Vagina (tissue), 2 donors: ENCODE measurements around the gene USP34. TPM values are rescaled to one million over a fixed set of nuclear protein-coding genes. Genes with fewer than 3 reads are reported as not detected.
"Not testable (repeated sequence)": the region's sequence is repeated elsewhere in the genome, so short reads cannot be mapped to it uniquely, and the experiment has no call there.

Source experiments
- DNase-seq, 2 donors: peaks; one replicate each; pipeline ENCODE4 v3.0.0-alpha.2; 2017; ENCODE audit errors: extremely low spot score in 2 of 2
- H3K27ac ChIP-seq: fragments of 200-600 bp; sonication (generic); one replicate; pipeline ENCODE4 v1.5.1; 2019
- H3K27me3 ChIP-seq: fragments of 200-600 bp; sonication (generic); one replicate; pipeline ENCODE4 v1.5.1; 2019
- H3K36me3 ChIP-seq, 2 donors: fragments of 200-600 bp; sonication (generic); one replicate each; pipeline ENCODE4 v1.5.1; 2017 to 2019
- H3K4me1 ChIP-seq: fragments of 200-600 bp; sonication (generic); one replicate; pipeline ENCODE4 v1.5.1; 2019
- H3K4me3 ChIP-seq, 2 donors: fragments of 200-600 bp; sonication (generic); 1 replicate in 1 of 2; 2 replicates in 1 of 2; pipeline ENCODE4 v1.5.1; 2016 to 2019
- H3K9me3 ChIP-seq: fragments of 200-600 bp; sonication (generic); one replicate; pipeline ENCODE4 v1.5.1; 2019
- POLR2A ChIP-seq, 2 donors: fragments of 450-650 bp; IDR thresholded peaks; one replicate each; pipeline ENCODE4 v1.6.1; 2017; ENCODE audit warnings: antibody characterized with exemption in 2 of 2, mild to moderate bottlenecking in 2 of 2, moderate library complexity in 2 of 2
- POLR2AphosphoS5 ChIP-seq, 2 donors: sonication (generic); formaldehyde crosslinking; IDR thresholded peaks; one replicate each; pipeline ENCODE4 v1.9.0; 2017; ENCODE audit warnings: antibody characterized with exemption in 2 of 2, mild to moderate bottlenecking in 2 of 2, low read depth in 1 of 2; ENCODE audit not compliant: insufficient read depth in 1 of 2
- intact Hi-C: fragments of 100-400 bp; cut with DNase I; formaldehyde crosslinking; loops from one replicate; pipeline ENCODE4 v1.15.1; 2023
- total RNA-seq: library from RNA; depleted of rRNA; stranded (reverse); fragments of >200 nt; gene quantifications from one replicate; pipeline ENCODE4 v1.2.3, GENCODE V29; 2016
- TF ChIP-seq, protein P1 (sequence below), 3 experiments: fragments of 450-650 bp in 2 of 3; fragments of 200-600 bp in 1 of 3; sonication (generic) in 1 of 3; IDR thresholded peaks; one replicate each; pipeline ENCODE4 v1.5.1; 2017 to 2019; ENCODE audit warnings: antibody characterized with exemption in 3 of 3, mild to moderate bottlenecking in 2 of 3, moderate library complexity in 2 of 3

Gene USP34
- total RNA-seq, 1 donor from 2014 or later, result 117 TPM

DNA sequence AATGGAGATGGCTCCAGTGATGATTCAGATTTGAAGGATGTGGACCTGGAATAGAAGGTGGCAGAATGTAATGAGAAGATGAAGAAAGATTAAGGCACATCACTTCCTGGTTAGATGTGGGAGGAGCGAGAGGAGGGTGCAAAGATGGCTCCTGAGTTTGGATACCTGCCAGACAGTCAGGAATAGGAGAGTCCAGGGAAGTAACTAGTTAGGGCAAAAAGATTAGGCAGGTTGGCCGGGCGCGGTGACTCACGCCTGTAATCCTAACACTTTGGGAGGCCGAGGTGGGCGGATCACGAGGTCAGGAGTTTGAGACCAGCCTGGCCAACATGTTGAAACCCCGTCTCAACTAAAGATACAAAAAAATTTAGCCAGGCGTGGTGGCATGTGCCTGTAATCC, 303.3 kb downstream of the USP34 start:
- H3K27me3 ChIP-seq, result no peaks in the 10 kb centered on the region
- no peak for TF ChIP-seq POLR2A (IDR thresholded peaks at IDR 0.05)
- TF ChIP-seq, protein P1, sequence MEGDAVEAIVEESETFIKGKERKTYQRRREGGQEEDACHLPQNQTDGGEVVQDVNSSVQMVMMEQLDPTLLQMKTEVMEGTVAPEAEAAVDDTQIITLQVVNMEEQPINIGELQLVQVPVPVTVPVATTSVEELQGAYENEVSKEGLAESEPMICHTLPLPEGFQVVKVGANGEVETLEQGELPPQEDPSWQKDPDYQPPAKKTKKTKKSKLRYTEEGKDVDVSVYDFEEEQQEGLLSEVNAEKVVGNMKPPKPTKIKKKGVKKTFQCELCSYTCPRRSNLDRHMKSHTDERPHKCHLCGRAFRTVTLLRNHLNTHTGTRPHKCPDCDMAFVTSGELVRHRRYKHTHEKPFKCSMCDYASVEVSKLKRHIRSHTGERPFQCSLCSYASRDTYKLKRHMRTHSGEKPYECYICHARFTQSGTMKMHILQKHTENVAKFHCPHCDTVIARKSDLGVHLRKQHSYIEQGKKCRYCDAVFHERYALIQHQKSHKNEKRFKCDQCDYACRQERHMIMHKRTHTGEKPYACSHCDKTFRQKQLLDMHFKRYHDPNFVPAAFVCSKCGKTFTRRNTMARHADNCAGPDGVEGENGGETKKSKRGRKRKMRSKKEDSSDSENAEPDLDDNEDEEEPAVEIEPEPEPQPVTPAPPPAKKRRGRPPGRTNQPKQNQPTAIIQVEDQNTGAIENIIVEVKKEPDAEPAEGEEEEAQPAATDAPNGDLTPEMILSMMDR (IDR thresholded peaks at IDR 0.05), result no peak
- TF ChIP-seq POLR2AphosphoS5 (IDR thresholded peaks at IDR 0.05; ENCODE audit: insufficient read depth in 1 of 2, low read depth in 1 of 2), result no peak

DNA sequence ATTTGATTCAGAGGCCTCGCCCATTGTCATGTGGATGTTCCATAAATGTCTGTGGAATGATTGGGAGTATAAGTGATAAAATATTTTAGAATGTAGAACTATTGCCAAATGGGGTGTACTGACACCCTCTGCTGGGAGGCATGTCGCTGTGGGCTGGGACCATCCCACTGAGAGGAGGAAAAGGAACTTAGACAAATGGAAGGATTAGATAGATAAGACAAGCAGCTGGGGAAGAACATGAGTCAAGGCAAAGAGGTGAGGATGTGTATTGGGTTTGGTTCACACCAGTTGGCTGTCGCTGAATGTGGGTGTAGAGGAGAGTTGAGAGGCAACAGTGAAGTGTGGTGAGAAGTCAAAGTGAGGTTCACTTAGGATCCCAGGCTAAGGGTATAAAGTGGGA, 304.9 kb downstream of the USP34 start:
- TF ChIP-seq, protein P1 (IDR thresholded peaks at IDR 0.05), result no peak
- TF ChIP-seq POLR2AphosphoS5 (IDR thresholded peaks at IDR 0.05; ENCODE audit: insufficient read depth in 1 of 2, low read depth in 1 of 2) (no peak), POLR2A (IDR thresholded peaks at IDR 0.05) (no peak)
- H3K27ac ChIP-seq, result no peak overlapping the region
- intact Hi-C loops, result no loop called here
- peaks cover 3 to 30% of the 10 kb centered on the region in 2 donors for H3K36me3 ChIP-seq
- H3K9me3 ChIP-seq, result no peaks in the 10 kb centered on the region
- no peaks in the 10 kb centered on the region for H3K27me3 ChIP-seq
- H3K4me1 ChIP-seq, result no peaks in the 10 kb centered on the region
- H3K4me3 ChIP-seq, result no peak overlapping the region
- no peak for DNase-seq

More for the DNA sequence above, 303.3 kb downstream of the USP34 start:
- DNase-seq, result no peak
- H3K4me1 ChIP-seq, result no peaks in the 10 kb centered on the region
- H3K27ac ChIP-seq, result no peak overlapping the region
- intact Hi-C loops, result no loop called here
- H3K4me3 ChIP-seq, result no peak overlapping the region
- no peaks in the 10 kb centered on the region for H3K9me3 ChIP-seq
- H3K36me3 ChIP-seq, result peaks cover 3 to 30% of the 10 kb centered on the region in 2 donors

DNA sequence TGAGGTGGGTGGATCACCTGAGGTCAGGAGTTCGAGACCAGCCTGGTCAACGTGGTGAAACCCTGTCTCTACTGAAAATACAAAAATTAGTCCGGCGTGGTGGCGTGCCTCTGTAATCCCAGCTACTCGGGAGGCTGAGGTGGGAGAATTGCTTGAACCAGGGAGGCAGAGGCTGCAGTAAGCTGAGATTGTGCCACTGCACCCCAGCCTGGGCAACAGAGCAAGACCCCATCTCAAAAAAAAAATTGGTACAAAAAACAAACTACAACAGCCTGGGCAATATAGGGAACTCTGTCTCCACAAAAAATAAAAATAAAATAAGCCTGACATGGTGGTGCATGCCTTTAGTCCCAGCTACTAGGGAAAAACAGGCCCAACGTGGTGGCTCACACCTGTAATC, 305.8 kb downstream of the USP34 start:
- DNase-seq, H3K4me3 ChIP-seq, H3K27ac ChIP-seq, intact Hi-C loops, H3K9me3 ChIP-seq, H3K4me1 ChIP-seq, H3K27me3 ChIP-seq: not testable (repeated sequence)
- peaks cover 3 to 30% of the 10 kb centered on the region in 2 donors for H3K36me3 ChIP-seq

DNA sequence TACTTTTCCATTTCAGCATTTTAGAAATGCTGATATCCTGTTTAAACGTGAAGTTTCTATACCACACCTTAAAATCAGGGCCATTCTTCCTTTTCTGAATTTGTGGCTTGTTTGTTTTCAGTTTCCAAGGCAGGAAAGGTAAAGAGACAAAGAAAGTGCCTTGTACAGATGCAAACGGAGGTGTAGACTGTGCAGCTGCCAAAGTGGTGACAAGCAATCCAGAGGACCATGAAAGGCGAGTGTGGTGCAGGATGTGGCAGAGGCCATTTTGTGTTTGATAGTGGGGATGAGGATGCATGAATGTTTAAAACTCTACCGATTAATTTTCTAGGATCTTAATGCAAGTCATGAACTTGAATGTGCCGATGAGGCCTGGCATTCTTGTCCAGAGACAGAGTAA, 308.2 kb downstream of the USP34 start:
- peaks cover 3 to 30% of the 10 kb centered on the region in 2 donors for H3K36me3 ChIP-seq
- H3K9me3 ChIP-seq, result no peaks in the 10 kb centered on the region
- intact Hi-C loops, result no loop called here
- no peaks in the 10 kb centered on the region for H3K4me1 ChIP-seq
- TF ChIP-seq, protein P1 (IDR thresholded peaks at IDR 0.05), result no peak
- TF ChIP-seq POLR2AphosphoS5 (IDR thresholded peaks at IDR 0.05; ENCODE audit: insufficient read depth in 1 of 2, low read depth in 1 of 2) (no peak), POLR2A (IDR thresholded peaks at IDR 0.05) (no peak)
- H3K27ac ChIP-seq, result no peak overlapping the region
- DNase-seq, result no peak
- H3K27me3 ChIP-seq, result no peaks in the 10 kb centered on the region
- no peak overlapping the region for H3K4me3 ChIP-seq

DNA sequence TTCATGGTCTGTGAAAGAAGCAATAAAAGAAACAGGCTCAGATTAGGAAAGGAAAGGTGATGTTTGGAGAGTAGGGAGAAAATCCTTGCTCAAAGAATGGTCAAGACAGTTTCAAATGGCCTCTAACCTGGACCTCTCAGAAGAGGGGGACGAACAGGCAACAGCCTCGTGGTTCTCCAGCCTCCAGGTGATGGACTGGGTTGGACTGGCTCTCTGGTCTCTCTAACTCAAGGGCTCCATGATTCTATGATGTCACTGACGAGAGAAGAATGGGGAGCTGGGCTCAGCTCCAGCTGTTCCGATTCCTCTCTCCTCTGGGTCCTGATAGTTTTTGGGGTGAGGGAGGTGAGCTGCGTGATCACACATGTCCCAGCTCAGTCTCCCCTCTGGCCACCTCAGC, 309.0 kb downstream of the USP34 start, which contains the start of gene C2orf74:
Gene C2orf74 (plus strand): TSS at position 301 of the 400 bp plus-strand sequence. CDS start 327 bp downstream, outside the sequence.
- Histone ChIP-seq H3K9me3 (no peaks in the 10 kb centered on the region), H3K4me3 (no peak within 1 kb of the TSS), H3K27me3 (no peaks in the 10 kb centered on the region), H3K4me1 (no peaks in the 10 kb centered on the region), H3K36me3 (peaks cover 3 to 29% of the 10 kb centered on the region in 2 donors), H3K27ac (no peak within 1 kb of the TSS)
- no peak for DNase-seq
- no peak for TF ChIP-seq POLR2A (IDR thresholded peaks at IDR 0.05)
- TF ChIP-seq POLR2AphosphoS5 (IDR thresholded peaks at IDR 0.05; ENCODE audit: insufficient read depth in 1 of 2, low read depth in 1 of 2), result no peak
- TF ChIP-seq, protein P1 (IDR thresholded peaks at IDR 0.05), result no peak
- intact Hi-C loops, result no loop called here
